ENCODE measurements around the gene HDAC4. TPM values are rescaled to one million over a fixed set of nuclear protein-coding genes. Genes with fewer than 3 reads are reported as not detected.
A peak's percentile ranks its signal among the peaks of the same experiment; 100 is the strongest.

Gene HDAC4
- total RNA-seq, 1 donor from 2014 or later = 29.4 TPM

GRCh38 chr2:239222706-239223309, 178.0 kb downstream of the HDAC4 start:
- DNase-seq (ENCODE audit: low read depth) = no peak

- peak; percentile 26 for DNase-seq (ENCODE audit: low read depth)
Observed at GRCh38 chr2:239222312-239222660, 178.5 kb downstream of the HDAC4 start.

- DNase-seq (ENCODE audit: low read depth) = no peak
Observed at GRCh38 chr2:239220981-239221396, 179.8 kb downstream of the HDAC4 start.

- DNase-seq (ENCODE audit: low read depth) = no peak
Observed at GRCh38 chr2:239220341-239220740, 180.5 kb downstream of the HDAC4 start.

- DNase-seq (ENCODE audit: low read depth) = no peak
Observed at GRCh38 chr2:239216614-239217273, 184.1 kb downstream of the HDAC4 start.

- DNase-seq (ENCODE audit: low read depth) = no peak
Observed at GRCh38 chr2:239215988-239216613, 184.7 kb downstream of the HDAC4 start.

GRCh38 chr2:239215136-239215925, 185.5 kb downstream of the HDAC4 start:
- no peak for DNase-seq (ENCODE audit: low read depth)

- no peak for DNase-seq (ENCODE audit: low read depth)
Observed at GRCh38 chr2:239214725-239215124, 186.1 kb downstream of the HDAC4 start.

GRCh38 chr2:239213643-239214101, 187.1 kb downstream of the HDAC4 start:
- no peak for DNase-seq (ENCODE audit: low read depth)

- DNase-seq (ENCODE audit: low read depth) = no peak
Observed at GRCh38 chr2:239212929-239213642, 187.7 kb downstream of the HDAC4 start.

- no peak for DNase-seq (ENCODE audit: low read depth)
Observed at GRCh38 chr2:239212121-239212928, 188.5 kb downstream of the HDAC4 start.

- DNase-seq (ENCODE audit: low read depth) = peak; percentile 36
Observed at GRCh38 chr2:239211396-239212094, 189.3 kb downstream of the HDAC4 start.

- no peak for DNase-seq (ENCODE audit: low read depth)
Observed at GRCh38 chr2:239209783-239210182, 191.0 kb downstream of the HDAC4 start.

- no peak for DNase-seq (ENCODE audit: low read depth)
Observed at GRCh38 chr2:239208465-239209180, 192.2 kb downstream of the HDAC4 start.

- DNase-seq (ENCODE audit: low read depth) = no peak
Observed at GRCh38 chr2:239206851-239207250, 194.0 kb downstream of the HDAC4 start.

- DNase-seq (ENCODE audit: low read depth) = no peak
Observed at GRCh38 chr2:239206042-239206441, 194.8 kb downstream of the HDAC4 start.

- no peak for DNase-seq (ENCODE audit: low read depth)
Observed at GRCh38 chr2:239204876-239205468, 195.8 kb downstream of the HDAC4 start.

- DNase-seq (ENCODE audit: low read depth) = no peak
Observed at GRCh38 chr2:239204136-239204875, 196.5 kb downstream of the HDAC4 start.
